ENCODE data around the gene INTS1. TPM values are rescaled to one million over a fixed set of nuclear protein-coding genes. Genes with fewer than 3 reads are reported as not detected.

The INTS1 gene
- total RNA-seq, 1 donor = 66.2 TPM

DNA sequence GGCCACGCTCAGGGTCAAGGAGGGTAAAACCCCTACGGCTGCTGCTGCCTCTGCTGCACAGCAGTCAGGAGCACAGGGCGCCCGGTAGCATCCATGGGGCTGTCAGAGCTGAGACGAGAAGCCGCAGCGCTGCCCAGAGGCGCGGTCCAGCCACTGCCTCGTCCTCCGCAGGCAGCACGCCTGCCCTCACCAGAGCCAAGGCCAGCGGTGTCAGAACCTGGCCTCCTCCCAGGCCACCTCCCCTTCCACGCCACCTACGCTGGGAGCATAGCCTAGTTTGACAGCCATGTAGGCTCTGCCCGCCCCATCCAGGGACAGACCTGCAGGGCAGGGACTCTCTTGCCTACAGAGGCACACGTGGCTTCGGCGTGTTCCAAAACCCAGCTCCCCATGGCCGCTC is 16.2 kb downstream of the INTS1 start:
- Histone ChIP-seq H3K4me2 (ENCODE audit: insufficient read depth, low read length) (no peak overlapping the region), H3K4me3 (ENCODE audit: insufficient read depth, low read length) (no peak overlapping the region), H2AFZ (ENCODE audit: low read length) (no peak overlapping the region), H3K27me3 (ENCODE audit: insufficient read depth, low read length) (no peaks in the 10 kb centered on the region), H3K9me3 (ENCODE audit: low read depth, low read length) (no peaks in the 10 kb centered on the region), H3K79me2 (ENCODE audit: insufficient read depth, low read length) (no peaks in the 10 kb centered on the region), H3K27ac (ENCODE audit: low read depth, low read length) (no peak overlapping the region), H3K4me1 (ENCODE audit: insufficient read depth, low read length) (no peaks in the 10 kb centered on the region), H3K36me3 (ENCODE audit: insufficient read depth, low read length) (peaks cover 47% of the 10 kb centered on the region), H4K20me1 (ENCODE audit: insufficient read depth, low read length) (no peaks in the 10 kb centered on the region)
- TF ChIP-seq CTCF (IDR thresholded peaks at IDR 0.05; ENCODE audit: extremely low read depth, low read depth, low read length) = no peak
- DNase-seq (ENCODE audit: insufficient read length, low spot score, missing footprints) = no peak

GRCh38 chr7:1487466-1487865 is 16.7 kb downstream of the INTS1 start:
- H2AFZ ChIP-seq (ENCODE audit: low read length) = no peak overlapping the region
- H3K27ac ChIP-seq (ENCODE audit: low read depth, low read length) = no peak overlapping the region
- H3K79me2 ChIP-seq (ENCODE audit: insufficient read depth, low read length) = no peaks in the 10 kb centered on the region
- peaks cover 47% of the 10 kb centered on the region for H3K36me3 ChIP-seq (ENCODE audit: insufficient read depth, low read length)
- H3K4me2 ChIP-seq (ENCODE audit: insufficient read depth, low read length) = no peak overlapping the region
- H3K4me1 ChIP-seq (ENCODE audit: insufficient read depth, low read length) = no peaks in the 10 kb centered on the region
- no peaks in the 10 kb centered on the region for H4K20me1 ChIP-seq (ENCODE audit: insufficient read depth, low read length)
- DNase-seq (ENCODE audit: insufficient read length, low spot score, missing footprints) = no peak
- no peaks in the 10 kb centered on the region for H3K27me3 ChIP-seq (ENCODE audit: insufficient read depth, low read length)
- H3K4me3 ChIP-seq (ENCODE audit: insufficient read depth, low read length) = no peak overlapping the region
- no peaks in the 10 kb centered on the region for H3K9me3 ChIP-seq (ENCODE audit: low read depth, low read length)
- TF ChIP-seq CTCF (IDR thresholded peaks at IDR 0.05; ENCODE audit: extremely low read depth, low read depth, low read length) = no peak

DNA sequence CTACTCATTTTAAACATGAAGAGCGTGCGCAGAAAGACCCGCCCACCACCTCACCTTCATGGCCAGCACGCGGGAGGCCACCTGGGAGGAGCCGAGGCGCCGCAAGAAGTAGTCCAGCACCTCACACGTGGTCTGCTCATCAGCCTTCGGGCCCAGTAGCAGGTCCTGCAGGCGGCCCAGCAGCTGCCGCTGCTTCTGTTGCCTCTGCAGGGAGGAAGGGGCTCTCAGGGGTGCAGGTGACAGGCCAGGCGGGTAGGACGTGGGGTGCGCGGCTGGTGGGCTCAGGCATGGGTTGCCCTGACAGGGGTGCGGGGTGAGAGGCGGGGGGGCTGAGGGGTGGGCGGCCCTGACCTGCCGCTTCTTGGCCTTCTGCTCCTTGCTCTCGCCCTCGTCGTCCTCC is 17.6 kb downstream of the INTS1 start:
- Histone ChIP-seq H3K27ac (ENCODE audit: low read depth, low read length) (no peak overlapping the region), H3K4me3 (ENCODE audit: insufficient read depth, low read length) (no peak overlapping the region), H3K27me3 (ENCODE audit: insufficient read depth, low read length) (no peaks in the 10 kb centered on the region), H3K4me1 (ENCODE audit: insufficient read depth, low read length) (no peaks in the 10 kb centered on the region), H2AFZ (ENCODE audit: low read length) (no peak overlapping the region), H3K79me2 (ENCODE audit: insufficient read depth, low read length) (no peaks in the 10 kb centered on the region), H4K20me1 (ENCODE audit: insufficient read depth, low read length) (no peaks in the 10 kb centered on the region), H3K4me2 (ENCODE audit: insufficient read depth, low read length) (no peak overlapping the region), H3K36me3 (ENCODE audit: insufficient read depth, low read length) (peaks cover 40% of the 10 kb centered on the region), H3K9me3 (ENCODE audit: low read depth, low read length) (no peaks in the 10 kb centered on the region)
- no peak for TF ChIP-seq CTCF (IDR thresholded peaks at IDR 0.05; ENCODE audit: extremely low read depth, low read depth, low read length)
- no peak for DNase-seq (ENCODE audit: insufficient read length, low spot score, missing footprints)

DNA sequence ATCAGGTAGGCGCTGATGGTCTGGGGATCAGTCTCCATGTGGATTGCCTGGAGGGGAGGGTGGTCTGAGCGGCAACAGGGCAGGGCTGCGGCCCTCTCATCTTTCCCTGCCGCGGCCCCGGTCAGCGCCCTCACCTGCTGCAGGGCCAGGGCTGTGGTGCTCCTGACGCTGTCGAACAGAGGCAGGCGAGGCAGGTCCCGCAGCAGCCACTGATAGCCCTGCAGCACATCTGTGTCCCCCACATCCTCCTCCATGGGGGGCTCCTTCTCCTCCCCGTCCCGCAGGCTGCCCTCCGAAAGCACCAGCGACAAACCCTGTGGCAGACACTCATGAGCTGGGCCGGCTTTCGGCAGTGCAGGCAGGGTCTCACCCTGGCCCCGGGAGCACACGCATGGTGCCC is 19.0 kb downstream of the INTS1 start:
- H3K27ac ChIP-seq (ENCODE audit: low read depth, low read length) = no peak overlapping the region
- H3K27me3 ChIP-seq (ENCODE audit: insufficient read depth, low read length) = no peaks in the 10 kb centered on the region
- no peak overlapping the region for H3K4me2 ChIP-seq (ENCODE audit: insufficient read depth, low read length)
- H3K36me3 ChIP-seq (ENCODE audit: insufficient read depth, low read length) = peaks cover 34% of the 10 kb centered on the region
- no peak for DNase-seq (ENCODE audit: insufficient read length, low spot score, missing footprints)
- H4K20me1 ChIP-seq (ENCODE audit: insufficient read depth, low read length) = no peaks in the 10 kb centered on the region
- H3K4me3 ChIP-seq (ENCODE audit: insufficient read depth, low read length) = no peak overlapping the region
- H3K79me2 ChIP-seq (ENCODE audit: insufficient read depth, low read length) = no peaks in the 10 kb centered on the region
- TF ChIP-seq CTCF (IDR thresholded peaks at IDR 0.05; ENCODE audit: extremely low read depth, low read depth, low read length) = no peak
- H3K4me1 ChIP-seq (ENCODE audit: insufficient read depth, low read length) = no peaks in the 10 kb centered on the region
- H3K9me3 ChIP-seq (ENCODE audit: low read depth, low read length) = no peaks in the 10 kb centered on the region
- H2AFZ ChIP-seq (ENCODE audit: low read length) = no peak overlapping the region
